ENCODE data around the gene CAV3.

Gene CAV3

DNA sequence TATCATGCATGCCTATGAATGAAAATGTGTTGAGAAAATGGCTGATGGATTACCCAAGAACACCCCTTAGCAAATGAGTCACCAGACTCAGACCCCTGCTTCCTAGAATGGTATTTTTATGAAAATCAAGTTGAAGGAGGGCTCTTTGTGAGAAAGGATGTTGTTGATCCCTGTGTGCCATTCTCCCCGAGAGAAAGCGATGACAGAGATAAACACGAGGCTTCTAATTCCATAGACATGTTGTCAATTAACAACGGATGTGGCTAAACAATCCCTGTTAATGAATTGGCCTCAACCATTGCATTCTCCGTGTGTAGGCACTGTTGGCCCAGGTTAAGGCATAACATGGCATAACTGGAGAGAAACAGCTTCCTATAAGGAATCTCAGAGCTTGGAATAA lies 41.6 kb downstream of the CAV3 start:
- Mint-ChIP-seq H3K4me1 (no peaks in the 10 kb centered on the region), H3K9me3 (no peaks in the 10 kb centered on the region), H3K27ac (no peak overlapping the region), H3K4me3 (no peak overlapping the region), H3K36me3 (ENCODE audit: low read depth) (no peaks in the 10 kb centered on the region), H3K27me3 (ENCODE audit: low read depth) (peaks cover 30% of the 10 kb centered on the region)
- TF ChIP-seq, protein P1, sequence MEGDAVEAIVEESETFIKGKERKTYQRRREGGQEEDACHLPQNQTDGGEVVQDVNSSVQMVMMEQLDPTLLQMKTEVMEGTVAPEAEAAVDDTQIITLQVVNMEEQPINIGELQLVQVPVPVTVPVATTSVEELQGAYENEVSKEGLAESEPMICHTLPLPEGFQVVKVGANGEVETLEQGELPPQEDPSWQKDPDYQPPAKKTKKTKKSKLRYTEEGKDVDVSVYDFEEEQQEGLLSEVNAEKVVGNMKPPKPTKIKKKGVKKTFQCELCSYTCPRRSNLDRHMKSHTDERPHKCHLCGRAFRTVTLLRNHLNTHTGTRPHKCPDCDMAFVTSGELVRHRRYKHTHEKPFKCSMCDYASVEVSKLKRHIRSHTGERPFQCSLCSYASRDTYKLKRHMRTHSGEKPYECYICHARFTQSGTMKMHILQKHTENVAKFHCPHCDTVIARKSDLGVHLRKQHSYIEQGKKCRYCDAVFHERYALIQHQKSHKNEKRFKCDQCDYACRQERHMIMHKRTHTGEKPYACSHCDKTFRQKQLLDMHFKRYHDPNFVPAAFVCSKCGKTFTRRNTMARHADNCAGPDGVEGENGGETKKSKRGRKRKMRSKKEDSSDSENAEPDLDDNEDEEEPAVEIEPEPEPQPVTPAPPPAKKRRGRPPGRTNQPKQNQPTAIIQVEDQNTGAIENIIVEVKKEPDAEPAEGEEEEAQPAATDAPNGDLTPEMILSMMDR (IDR thresholded peaks at IDR 0.05; ENCODE audit: unreplicated experiment in 3 of 3), result no peak

DNA sequence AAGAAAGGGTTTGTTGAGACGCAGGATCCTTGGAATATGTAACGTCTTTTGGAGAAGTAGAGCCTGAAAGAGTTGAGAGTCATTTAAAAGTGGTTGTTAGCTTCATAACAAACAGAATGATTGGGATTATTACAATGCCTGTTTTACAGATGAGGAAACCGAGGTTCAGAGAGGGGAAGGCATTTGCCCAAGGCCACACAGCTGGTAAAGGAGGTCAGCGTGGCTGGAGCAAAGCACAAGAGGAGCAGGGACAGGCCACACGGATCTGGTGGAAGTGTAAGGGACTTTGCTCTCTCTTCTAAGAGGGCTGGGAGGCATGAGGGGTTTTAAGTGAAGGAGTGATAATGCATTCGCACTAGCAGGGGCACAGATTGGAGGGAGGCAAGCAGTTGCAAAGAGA lies 42.0 kb downstream of the CAV3 start:
- Mint-ChIP-seq H3K27me3 (ENCODE audit: low read depth) (peaks cover 25% of the 10 kb centered on the region), H3K4me1 (no peaks in the 10 kb centered on the region), H3K9me3 (no peaks in the 10 kb centered on the region), H3K4me3 (no peak overlapping the region), H3K27ac (no peak overlapping the region), H3K36me3 (ENCODE audit: low read depth) (no peaks in the 10 kb centered on the region)
- TF ChIP-seq, protein P1 (IDR thresholded peaks at IDR 0.05; ENCODE audit: unreplicated experiment in 3 of 3), result no peak

DNA sequence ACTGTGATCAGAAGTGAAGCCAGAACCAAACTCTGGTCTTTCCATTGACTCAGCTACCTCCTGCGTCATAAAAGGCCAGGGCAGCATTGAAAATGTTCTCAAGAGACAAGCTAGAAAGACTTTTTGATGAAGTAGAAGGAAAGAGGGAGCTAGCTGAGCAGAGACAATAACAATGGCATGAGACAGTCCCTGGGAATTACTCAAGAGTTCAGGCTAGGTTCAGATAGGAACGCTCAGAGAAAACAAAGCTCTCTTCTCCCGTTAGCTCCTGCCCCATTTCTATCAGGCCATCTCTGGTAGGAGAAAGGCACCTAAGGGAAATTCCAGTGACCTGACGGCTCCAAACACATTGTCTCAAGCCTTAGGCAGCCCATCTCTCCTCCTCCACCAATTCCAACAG lies 42.8 kb downstream of the CAV3 start:
- Mint-ChIP-seq H3K27ac (no peak overlapping the region), H3K4me1 (no peaks in the 10 kb centered on the region), H3K4me3 (no peak overlapping the region), H3K36me3 (ENCODE audit: low read depth) (no peaks in the 10 kb centered on the region), H3K27me3 (ENCODE audit: low read depth) (peaks cover 17% of the 10 kb centered on the region), H3K9me3 (no peaks in the 10 kb centered on the region)
- TF ChIP-seq, protein P1 (IDR thresholded peaks at IDR 0.05; ENCODE audit: unreplicated experiment in 3 of 3), result no peak

DNA sequence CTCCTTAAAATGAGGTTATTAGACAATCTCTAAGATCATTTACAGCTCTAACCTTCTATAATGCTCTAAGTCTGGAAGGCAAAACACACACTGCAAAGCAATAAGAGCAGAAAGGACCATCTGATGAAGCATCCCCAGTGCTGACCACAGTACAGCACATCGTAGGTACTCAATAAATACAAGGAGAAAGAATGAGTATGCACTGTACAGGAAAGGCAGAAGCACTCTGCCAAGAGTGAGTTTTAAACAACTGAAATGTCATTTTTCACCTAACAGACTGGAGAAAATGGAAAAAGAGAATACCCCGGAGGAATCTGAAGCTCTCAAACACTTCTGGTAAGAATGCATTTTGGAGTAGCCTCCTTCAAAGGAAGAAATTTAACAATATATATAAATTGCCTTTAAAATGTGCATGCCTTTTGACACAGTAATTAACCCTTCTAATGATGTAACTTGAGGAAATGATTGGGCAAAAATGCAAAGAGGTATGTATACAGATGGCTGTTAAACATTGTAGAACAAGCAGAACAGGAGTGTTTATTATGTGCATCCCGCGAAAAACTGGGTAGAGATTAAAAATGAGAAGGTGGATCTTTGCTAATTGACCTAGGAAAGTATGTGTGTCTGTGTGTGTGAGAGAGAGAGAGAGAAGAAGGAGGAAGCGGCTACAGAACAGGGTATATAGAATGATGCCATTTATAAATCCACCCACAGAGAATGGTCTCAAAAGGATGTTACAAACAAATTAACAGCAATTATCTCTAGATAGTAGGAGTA lies 43.8 kb downstream of the CAV3 start:
- H3K27me3 Mint-ChIP-seq (ENCODE audit: low read depth), result peaks cover 17% of the 10 kb centered on the region
- TF ChIP-seq, protein P1 (IDR thresholded peaks at IDR 0.05; ENCODE audit: unreplicated experiment in 3 of 3), result no peak
- H3K27ac Mint-ChIP-seq, result no peak overlapping the region
- no peaks in the 10 kb centered on the region for H3K9me3 Mint-ChIP-seq
- no peaks in the 10 kb centered on the region for H3K4me1 Mint-ChIP-seq
- no peak overlapping the region for H3K4me3 Mint-ChIP-seq
- no peaks in the 10 kb centered on the region for H3K36me3 Mint-ChIP-seq (ENCODE audit: low read depth)

DNA sequence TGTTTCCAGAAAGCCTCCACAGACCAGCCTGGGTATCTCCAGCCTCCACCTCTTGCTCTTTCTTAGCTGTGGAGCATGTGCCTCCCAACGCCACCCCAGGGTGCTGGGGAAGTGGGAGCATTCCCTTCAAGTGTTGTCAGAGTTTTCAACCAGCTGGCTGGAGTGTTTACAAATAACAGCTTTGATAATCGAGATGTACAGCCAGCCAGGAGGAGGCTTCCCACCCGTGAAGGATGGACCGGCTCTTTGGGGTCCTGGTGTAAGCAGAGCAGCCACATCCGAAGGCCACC lies 44.3 kb downstream of the CAV3 start:
- TF ChIP-seq, protein P1 (IDR thresholded peaks at IDR 0.05; ENCODE audit: unreplicated experiment in 3 of 3), result no peak
- H3K27ac Mint-ChIP-seq, result no peak overlapping the region
- H3K9me3 Mint-ChIP-seq, result no peaks in the 10 kb centered on the region
- H3K4me1 Mint-ChIP-seq, result no peaks in the 10 kb centered on the region
- no peaks in the 10 kb centered on the region for H3K36me3 Mint-ChIP-seq (ENCODE audit: low read depth)
- H3K4me3 Mint-ChIP-seq, result no peak overlapping the region
- peaks cover 17% of the 10 kb centered on the region for H3K27me3 Mint-ChIP-seq (ENCODE audit: low read depth)

DNA sequence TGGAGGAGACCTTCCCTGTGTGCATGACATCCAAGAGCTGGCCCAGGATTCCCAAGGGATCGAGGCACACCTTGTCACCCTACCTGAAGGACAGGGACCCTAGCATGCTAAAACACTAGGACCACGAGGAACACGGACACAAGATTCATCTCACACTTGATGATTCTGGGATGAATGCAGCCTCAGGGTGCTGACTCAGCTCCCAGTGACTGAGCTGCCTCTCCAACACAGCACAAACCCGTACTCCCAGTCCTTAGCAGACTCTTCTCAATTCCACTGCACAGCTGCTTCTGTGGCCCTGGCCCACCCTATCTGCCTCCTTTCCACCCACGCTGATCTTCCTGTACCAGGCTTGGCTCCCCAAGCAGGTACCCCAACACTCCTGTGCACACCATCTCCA lies 44.9 kb downstream of the CAV3 start:
- Mint-ChIP-seq H3K4me3 (no peak overlapping the region), H3K36me3 (ENCODE audit: low read depth) (no peaks in the 10 kb centered on the region), H3K27me3 (ENCODE audit: low read depth) (peaks cover 17% of the 10 kb centered on the region), H3K27ac (no peak overlapping the region), H3K9me3 (no peaks in the 10 kb centered on the region), H3K4me1 (no peaks in the 10 kb centered on the region)
- TF ChIP-seq, protein P1 (IDR thresholded peaks at IDR 0.05; ENCODE audit: unreplicated experiment in 3 of 3), result no peak
